Measurements from ENCODE around the gene METTL9.
"Not testable (repeated sequence)": the region's sequence is repeated elsewhere in the genome, so short reads cannot be mapped to it uniquely, and the experiment has no call there.

METTL9 gene

DNA sequence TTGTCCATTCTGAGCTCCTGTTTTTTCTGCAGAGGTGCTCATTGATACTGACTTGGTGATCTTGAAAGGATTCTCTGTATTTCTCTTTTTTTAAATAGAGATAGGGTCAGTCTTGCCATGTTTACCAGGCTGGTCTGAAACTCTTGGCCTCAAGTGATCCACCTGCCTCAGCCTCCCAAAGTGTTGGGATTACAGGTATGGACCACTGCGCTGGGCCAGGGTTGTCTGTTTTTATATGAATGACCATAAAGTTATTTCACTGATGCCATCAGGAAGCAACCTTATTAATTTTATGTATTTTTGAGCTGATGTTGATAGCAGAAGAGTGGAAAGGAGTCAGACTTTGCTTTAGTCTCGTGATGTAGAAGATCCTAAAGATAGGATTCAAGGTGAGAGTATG, 35.7 kb upstream of the METTL9 start:
- TF ChIP-seq, protein P1, sequence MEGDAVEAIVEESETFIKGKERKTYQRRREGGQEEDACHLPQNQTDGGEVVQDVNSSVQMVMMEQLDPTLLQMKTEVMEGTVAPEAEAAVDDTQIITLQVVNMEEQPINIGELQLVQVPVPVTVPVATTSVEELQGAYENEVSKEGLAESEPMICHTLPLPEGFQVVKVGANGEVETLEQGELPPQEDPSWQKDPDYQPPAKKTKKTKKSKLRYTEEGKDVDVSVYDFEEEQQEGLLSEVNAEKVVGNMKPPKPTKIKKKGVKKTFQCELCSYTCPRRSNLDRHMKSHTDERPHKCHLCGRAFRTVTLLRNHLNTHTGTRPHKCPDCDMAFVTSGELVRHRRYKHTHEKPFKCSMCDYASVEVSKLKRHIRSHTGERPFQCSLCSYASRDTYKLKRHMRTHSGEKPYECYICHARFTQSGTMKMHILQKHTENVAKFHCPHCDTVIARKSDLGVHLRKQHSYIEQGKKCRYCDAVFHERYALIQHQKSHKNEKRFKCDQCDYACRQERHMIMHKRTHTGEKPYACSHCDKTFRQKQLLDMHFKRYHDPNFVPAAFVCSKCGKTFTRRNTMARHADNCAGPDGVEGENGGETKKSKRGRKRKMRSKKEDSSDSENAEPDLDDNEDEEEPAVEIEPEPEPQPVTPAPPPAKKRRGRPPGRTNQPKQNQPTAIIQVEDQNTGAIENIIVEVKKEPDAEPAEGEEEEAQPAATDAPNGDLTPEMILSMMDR (IDR thresholded peaks at IDR 0.05; ENCODE audit: low read depth, low read length), result no peak
- H3K4me3 ChIP-seq (ENCODE audit: low read depth, low read length), result no peak overlapping the region

DNA sequence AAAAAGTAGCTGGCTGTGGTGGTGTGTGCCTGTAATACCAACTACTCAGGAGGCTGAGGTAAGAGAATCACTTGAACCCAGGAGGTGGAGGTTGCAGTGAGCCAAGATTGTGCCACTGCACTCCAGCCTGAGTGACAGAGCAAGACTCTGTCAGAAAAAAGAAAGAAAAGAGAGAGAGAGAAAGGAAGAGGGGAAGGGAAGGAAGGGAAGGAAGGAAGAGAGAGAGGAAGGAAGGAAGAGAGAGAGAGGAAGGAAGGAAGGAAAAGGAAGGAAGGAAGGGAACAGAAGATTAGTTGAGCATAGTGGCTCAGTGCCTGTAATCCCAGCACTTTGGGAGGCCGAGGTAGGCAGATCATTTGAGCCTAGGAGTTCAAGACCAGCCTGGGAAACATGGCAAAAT, 35.0 kb upstream of the METTL9 start:
- not testable (repeated sequence) for H3K4me3 ChIP-seq (ENCODE audit: low read depth, low read length)

DNA sequence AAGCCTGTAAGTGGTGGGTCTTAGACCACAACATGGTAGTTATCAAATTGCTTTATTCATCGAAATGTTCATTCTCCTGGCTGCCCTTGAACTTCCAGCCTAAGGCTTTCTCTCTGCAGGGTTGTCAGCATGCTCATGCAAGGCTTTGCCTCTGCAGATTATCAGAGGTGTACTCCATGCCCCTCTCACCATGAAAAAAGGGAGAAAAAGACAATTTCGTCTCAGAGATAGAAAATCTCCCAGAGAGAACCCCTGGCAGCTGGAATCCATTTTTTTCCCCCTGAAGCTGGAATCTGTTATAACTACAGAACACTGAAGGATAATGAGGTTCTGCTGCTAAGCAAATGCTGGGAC, 33.9 kb upstream of the METTL9 start:
- H3K4me3 ChIP-seq (ENCODE audit: low read depth, low read length), result no peak overlapping the region
- TF ChIP-seq, protein P1 (IDR thresholded peaks at IDR 0.05; ENCODE audit: low read depth, low read length), result no peak

DNA sequence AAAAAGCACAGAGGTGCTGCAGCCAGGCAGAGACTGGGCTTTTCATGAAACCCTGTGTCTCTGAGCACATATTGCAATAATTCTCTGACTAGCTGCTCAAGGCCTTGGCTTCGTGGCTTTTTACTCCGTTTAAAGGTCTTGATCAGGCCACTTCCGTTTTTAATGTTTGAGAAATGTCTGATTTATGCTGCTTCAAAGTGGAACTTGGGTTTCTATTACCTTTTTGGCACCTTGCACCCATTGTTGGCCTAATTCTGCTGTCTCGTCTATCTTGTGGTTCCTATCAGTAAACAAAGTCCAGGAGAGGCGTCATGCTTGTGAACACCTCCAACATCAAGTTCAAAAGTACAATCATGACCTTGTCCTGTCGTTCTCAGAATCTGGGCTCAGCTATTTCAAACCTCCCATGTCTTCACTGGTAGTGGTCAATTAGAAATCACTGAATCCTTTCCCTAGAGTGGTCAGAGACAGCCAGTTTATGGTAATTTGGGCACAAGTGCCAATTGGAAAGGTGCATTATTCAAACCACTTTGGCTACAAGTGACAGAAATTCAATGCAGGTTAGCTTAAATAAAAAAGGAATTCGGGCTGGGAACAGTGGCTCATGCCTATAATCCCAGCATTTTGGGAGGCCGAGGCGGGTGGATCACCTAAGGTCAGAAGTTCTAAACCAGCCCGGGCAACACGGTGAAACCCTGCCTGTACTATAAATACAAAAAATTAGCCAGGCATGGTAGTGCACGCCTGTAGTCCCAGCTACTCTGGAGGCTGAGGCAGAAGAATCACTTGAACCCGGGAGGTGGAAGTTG, 33.3 kb upstream of the METTL9 start:
- TF ChIP-seq, protein P1 (IDR thresholded peaks at IDR 0.05; ENCODE audit: low read depth, low read length), result no peak
- no peak overlapping the region for H3K4me3 ChIP-seq (ENCODE audit: low read depth, low read length)

DNA sequence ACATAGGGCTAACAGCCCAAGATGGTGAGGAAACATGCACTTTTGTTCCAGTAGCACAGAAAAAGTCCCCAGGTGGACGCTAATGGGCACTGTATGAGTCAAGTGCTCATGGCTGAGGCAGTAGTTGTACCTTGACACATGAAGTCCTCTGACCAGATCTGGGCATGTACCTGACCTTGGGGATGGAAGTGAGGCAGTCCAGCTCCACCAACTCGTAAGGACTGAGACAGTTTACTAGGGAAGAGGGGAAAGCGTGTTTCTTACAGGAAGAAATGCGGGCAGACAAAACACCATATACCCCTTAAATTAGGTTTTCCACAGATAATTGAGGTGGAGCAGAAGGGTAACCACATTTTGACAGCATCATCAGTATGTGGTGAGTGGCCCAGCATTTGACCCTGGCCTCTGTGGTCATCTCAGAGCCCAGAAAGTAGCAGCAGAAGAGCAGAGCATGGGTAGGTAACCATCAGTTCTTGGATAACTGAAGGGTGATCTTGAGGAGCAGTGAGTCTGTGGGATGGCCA, 32.4 kb upstream of the METTL9 start:
- H3K4me3 ChIP-seq (ENCODE audit: low read depth, low read length), result no peak overlapping the region
- TF ChIP-seq, protein P1 (IDR thresholded peaks at IDR 0.05; ENCODE audit: low read depth, low read length), result no peak

DNA sequence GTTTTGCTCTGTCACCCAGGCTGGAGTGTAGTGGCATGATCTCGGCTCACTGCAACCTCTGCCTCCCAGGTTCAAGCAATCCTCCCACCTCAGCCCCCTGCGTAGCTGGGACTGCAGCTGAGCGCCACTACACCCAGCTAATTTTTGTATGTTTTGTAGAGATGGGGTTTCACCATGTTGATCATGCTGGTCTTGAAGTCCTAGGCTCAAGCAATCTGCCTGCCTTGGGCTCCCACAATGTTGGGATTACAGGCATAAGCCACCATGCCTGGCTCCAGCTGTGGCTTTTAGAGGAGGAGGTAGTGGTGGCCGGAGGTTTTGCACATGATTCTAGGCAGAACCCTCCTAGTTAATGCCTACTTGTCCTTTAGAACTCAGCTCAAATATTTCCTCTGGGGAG, 31.9 kb upstream of the METTL9 start:
- not testable (repeated sequence) for H3K4me3 ChIP-seq (ENCODE audit: low read depth, low read length)

DNA sequence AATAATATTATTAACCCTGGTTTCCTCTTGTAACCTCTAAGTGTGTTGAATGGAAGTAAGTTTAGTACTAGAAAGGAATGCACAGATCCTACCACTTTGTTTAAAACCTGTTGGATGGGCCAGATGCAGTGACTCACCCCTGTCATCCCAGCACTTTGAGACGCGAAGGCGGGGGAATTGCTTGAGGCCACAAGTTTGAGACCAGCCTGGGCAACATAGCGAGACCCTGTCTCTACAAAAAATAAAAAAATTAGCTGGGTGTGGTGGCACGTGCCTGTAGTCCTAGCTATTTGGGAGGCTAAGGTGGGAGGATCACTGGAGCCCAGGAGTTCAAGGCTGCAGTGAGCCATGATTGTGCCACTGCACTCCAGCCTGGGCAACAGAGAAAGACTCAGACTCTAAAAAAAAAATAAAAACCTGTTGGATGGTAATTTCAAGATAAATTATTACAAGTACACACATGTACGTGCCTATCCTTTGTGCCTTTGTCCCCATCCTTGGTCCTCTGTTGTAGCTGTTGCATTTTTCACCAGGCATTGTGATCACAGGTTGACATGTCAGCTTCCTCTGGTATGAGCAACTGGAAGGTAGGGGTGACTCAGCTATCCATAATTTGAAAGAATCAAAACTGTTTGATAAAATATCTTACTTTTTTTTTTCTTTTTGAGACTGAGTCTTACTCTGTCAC, 30.7 kb upstream of the METTL9 start:
- TF ChIP-seq, protein P1 (IDR thresholded peaks at IDR 0.05; ENCODE audit: low read depth, low read length), result no peak

DNA sequence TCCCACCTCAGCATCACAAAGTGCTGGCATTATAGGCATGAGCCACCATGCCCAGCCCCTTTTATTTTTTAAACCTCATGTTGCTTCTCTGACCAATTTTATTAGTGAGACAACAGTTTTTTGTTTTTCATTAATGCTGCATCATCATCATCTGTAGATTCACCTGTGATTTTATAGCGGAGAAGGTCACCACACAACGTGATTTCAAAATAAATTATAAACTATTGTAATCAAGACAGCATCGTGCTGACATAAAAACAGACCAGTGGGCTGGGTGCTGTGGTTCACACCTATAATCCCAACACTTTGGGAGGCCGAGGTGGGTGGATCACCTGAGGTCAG, 28.7 kb upstream of the METTL9 start:
- no peak overlapping the region for H3K4me3 ChIP-seq (ENCODE audit: low read depth, low read length)
- TF ChIP-seq, protein P1 (IDR thresholded peaks at IDR 0.05; ENCODE audit: low read depth, low read length), result no peak

More for the DNA sequence above, 30.7 kb upstream of the METTL9 start:
- H3K4me3 ChIP-seq (ENCODE audit: low read depth, low read length), result no peak overlapping the region

DNA sequence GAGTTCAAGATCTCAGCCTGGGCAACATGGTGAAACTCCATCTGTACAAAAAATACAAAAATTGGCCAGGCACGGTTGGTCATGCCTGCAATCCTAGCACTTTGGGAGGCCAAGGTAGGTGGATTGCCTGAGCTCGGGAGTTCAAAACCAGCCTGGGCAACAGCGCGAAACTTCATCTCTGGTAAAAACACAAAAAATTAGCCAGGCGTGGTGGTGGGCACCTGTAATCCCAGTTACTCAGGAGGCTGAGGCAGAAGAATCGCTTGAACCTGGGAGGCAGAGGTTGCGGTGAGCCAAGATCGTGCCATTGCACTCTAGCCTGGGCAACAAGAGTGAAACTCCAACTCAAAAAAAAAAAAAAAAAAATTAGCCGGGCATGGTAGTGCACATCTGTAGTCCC, 25.9 kb upstream of the METTL9 start:
- H3K4me3 ChIP-seq (ENCODE audit: low read depth, low read length), result not testable (repeated sequence)

All from WI38 (cell line).